Smooth muscle cell (in vitro differentiated cells): Measurements from ENCODE around the gene IPP. TPM values are rescaled to one million over a fixed set of nuclear protein-coding genes. Genes with fewer than 3 reads are reported as not detected.

ENCODE experiments used
- DNase-seq: peaks from one replicate; lab custom pipeline; 2025; ENCODE audit not compliant: unreplicated experiment; lab: John Stamatoyannopoulos, UW
- H2AFZ ChIP-seq: fragments of 200-600 bp; sonication (generic); 2 replicates; pipeline ENCODE4 v1.6.0; 2016; ENCODE audit warnings: antibody characterized with exemption, low read depth, mild to moderate bottlenecking
- H3F3A ChIP-seq: fragments of 200-600 bp; sonication (generic); 2 replicates; pipeline ENCODE4 v1.6.0; 2017; ENCODE audit warnings: antibody characterized with exemption, low read depth
- H3K27ac ChIP-seq: fragments of 200-600 bp; sonication (generic); 2 replicates; pipeline ENCODE4 v1.5.1; 2016; ENCODE audit warnings: low read depth, mild to moderate bottlenecking
- H3K27me3 ChIP-seq: fragments of 200-600 bp; sonication (generic); 2 replicates; pipeline ENCODE4 v1.6.1; 2016; ENCODE audit warnings: low read depth, mild to moderate bottlenecking
- H3K36me3 ChIP-seq: fragments of 200-600 bp; sonication (generic); 2 replicates; pipeline ENCODE4 v1.5.1; 2016; ENCODE audit warnings: low read depth
- H3K4me1 ChIP-seq: fragments of 200-600 bp; sonication (generic); 2 replicates; pipeline ENCODE4 v1.5.1; 2016; ENCODE audit warnings: low read depth
- H3K4me2 ChIP-seq: fragments of 200-600 bp; sonication (generic); 2 replicates; pipeline ENCODE4 v1.6.0; 2016; ENCODE audit warnings: mild to moderate bottlenecking
- H3K4me3 ChIP-seq: fragments of 200-600 bp; sonication (generic); 2 replicates; pipeline ENCODE4 v1.5.1; 2016; ENCODE audit warnings: mild to moderate bottlenecking
- H3K79me2 ChIP-seq: fragments of 200-600 bp; sonication (generic); 2 replicates; pipeline ENCODE4 v1.6.0; 2016; ENCODE audit warnings: low read depth, mild to moderate bottlenecking
- H3K9ac ChIP-seq: fragments of 200-600 bp; sonication (generic); 2 replicates; pipeline ENCODE4 v1.6.0; 2016; ENCODE audit warnings: low read depth
- H3K9me3 ChIP-seq: fragments of 200-600 bp; sonication (generic); replicated peaks from 2 replicates; pipeline ENCODE4 v1.5.1; 2016; ENCODE audit warnings: low read depth
- H4K20me1 ChIP-seq: fragments of 200-600 bp; sonication (generic); 2 replicates; pipeline ENCODE4 v1.6.0; 2016; ENCODE audit warnings: low read depth
- CTCF ChIP-seq: fragments of 200-600 bp; sonication (generic); IDR thresholded peaks from 2 replicates; pipeline ENCODE4 v1.5.1; 2017; ENCODE audit warnings: borderline replicate concordance, mild to moderate bottlenecking, antibody characterized with exemption; ENCODE audit not compliant: insufficient read depth, poor library complexity, severe bottlenecking
- WGBS: methylation state at CpG from one replicate; pipeline ENCODE4 v1.1.7; 2016; ENCODE audit warnings: low lambda C conversion rate; 5-methylcytosine and 5-hydroxymethylcytosine counted together
- polyA plus RNA-seq: library from polyadenylated mRNA; unstranded; fragments of >200 nt; fragmentation: Nextera tagmentation; extraction: Ambion mirVana; gene quantifications from 2 replicates; pipeline ENCODE4 v1.2.1, GENCODE V29; 2016
- total RNA-seq: library from RNA; depleted of rRNA; stranded (reverse); fragments of >200 nt; gene quantifications from 2 replicates; pipeline ENCODE4 v1.2.3, GENCODE V29; 2014

The IPP gene
- total and polyA plus RNA-seq, 2 experiments from 2014 or later, result 9.9 to 14.8 TPM

GRCh38 chr1:45775794-45776193 lies 25.3 kb upstream of the IPP start:
- Histone ChIP-seq H4K20me1 (no peaks in the 10 kb centered on the region), H2AFZ (no peak overlapping the region), H3K4me1 (no peaks in the 10 kb centered on the region), H3K27me3 (peaks cover 4% of the 10 kb centered on the region), H3K4me3 (no peak overlapping the region), H3F3A (no peaks in the 10 kb centered on the region), H3K9ac (no peak overlapping the region), H3K79me2 (no peaks in the 10 kb centered on the region), H3K4me2 (no peak overlapping the region), H3K9me3 (no peaks in the 10 kb centered on the region), H3K27ac (no peak overlapping the region), H3K36me3 (no peaks in the 10 kb centered on the region)
- DNase-seq, result no peak
- TF ChIP-seq CTCF, result no peak
- 94% methylated on average over 3 of the region's 3 CpGs for WGBS

GRCh38 chr1:45772971-45773370 lies 22.5 kb upstream of the IPP start:
- Histone ChIP-seq H2AFZ (no peak overlapping the region), H3K4me1 (no peaks in the 10 kb centered on the region), H3K4me3 (no peak overlapping the region), H3K4me2 (no peak overlapping the region), H4K20me1 (no peaks in the 10 kb centered on the region), H3K27me3 (no peaks in the 10 kb centered on the region), H3K27ac (no peak overlapping the region), H3K9me3 (no peaks in the 10 kb centered on the region), H3K9ac (no peak overlapping the region), H3K36me3 (no peaks in the 10 kb centered on the region), H3K79me2 (no peaks in the 10 kb centered on the region), H3F3A (no peaks in the 10 kb centered on the region)
- no peak for TF ChIP-seq CTCF
- 79% methylated on average over 3 of the region's 3 CpGs for WGBS
- no peak for DNase-seq

- Histone ChIP-seq H3K4me2 (peak overlapping the region; percentile 53), H3K79me2 (no peaks in the 10 kb centered on the region), H4K20me1 (no peaks in the 10 kb centered on the region), H3K9ac (no peak overlapping the region), H3K4me1 (no peaks in the 10 kb centered on the region), H3F3A (no peaks in the 10 kb centered on the region), H3K4me3 (no peak overlapping the region), H3K27ac (peak overlapping the region; percentile 10), H3K36me3 (no peaks in the 10 kb centered on the region), H3K9me3 (no peaks in the 10 kb centered on the region), H3K27me3 (no peaks in the 10 kb centered on the region), H2AFZ (peak overlapping the region; percentile 68)
- no peak for TF ChIP-seq CTCF
- no peak for DNase-seq
- WGBS, result 28% methylated on average over 4 of the region's 4 CpGs
Measured at GRCh38 chr1:45769261-45769932, 18.9 kb upstream of the IPP start.

- 84% methylated on average over 6 of the region's 6 CpGs for WGBS
- Histone ChIP-seq H4K20me1 (no peaks in the 10 kb centered on the region), H2AFZ (no peak overlapping the region), H3K9ac (no peak overlapping the region), H3K4me1 (no peaks in the 10 kb centered on the region), H3K4me2 (no peak overlapping the region), H3K27ac (no peak overlapping the region), H3K36me3 (no peaks in the 10 kb centered on the region), H3F3A (no peaks in the 10 kb centered on the region), H3K9me3 (no peaks in the 10 kb centered on the region), H3K27me3 (no peaks in the 10 kb centered on the region), H3K79me2 (no peaks in the 10 kb centered on the region), H3K4me3 (no peak overlapping the region)
- no peak for DNase-seq
- no peak for TF ChIP-seq CTCF
Measured at GRCh38 chr1:45767035-45767434, 16.6 kb upstream of the IPP start.
